Ishikawa (cell line): ENCODE results near the gene HOXA6.

Experiments
- CEBPB ChIP-seq: IDR thresholded peaks from 2 replicates; pipeline ENCODE4 v1.6.1; 2012
- CREB1 ChIP-seq: IDR thresholded peaks from 2 replicates; pipeline ENCODE4 v1.6.1; 2012; ENCODE audit warnings: low read depth
- EGR1 ChIP-seq: IDR thresholded peaks from 2 replicates; pipeline ENCODE4 v1.6.1; 2012
- EP300 ChIP-seq: IDR thresholded peaks from 2 replicates; pipeline ENCODE4 v1.6.1; 2012; ENCODE audit warnings: borderline replicate concordance
- FOXM1 ChIP-seq: IDR thresholded peaks from 2 replicates; pipeline ENCODE4 v1.6.1; 2012; ENCODE audit warnings: low read depth, borderline replicate concordance
- MAX ChIP-seq: IDR thresholded peaks from 2 replicates; pipeline ENCODE4 v1.6.1; 2012
- NFIC ChIP-seq: IDR thresholded peaks from 2 replicates; pipeline ENCODE4 v1.6.1; 2012
- RAD21 ChIP-seq: IDR thresholded peaks from 2 replicates; pipeline ENCODE4 v1.6.1; 2012; ENCODE audit warnings: low read depth
- REST ChIP-seq: IDR thresholded peaks from 2 replicates; pipeline ENCODE4 v1.6.1; 2012; ENCODE audit warnings: low read depth, mild to moderate bottlenecking
- TAF1 ChIP-seq: IDR thresholded peaks from 2 replicates; pipeline ENCODE4 v1.6.1; 2012; ENCODE audit warnings: low read depth, mild to moderate bottlenecking
- TCF12 ChIP-seq: IDR thresholded peaks from 2 replicates; pipeline ENCODE4 v1.6.1; 2012; ENCODE audit warnings: low read depth
- TEAD4 ChIP-seq: IDR thresholded peaks from 2 replicates; pipeline ENCODE4 v1.6.1; 2012
- YY1 ChIP-seq: IDR thresholded peaks from 2 replicates; pipeline ENCODE4 v1.6.1; 2012; ENCODE audit warnings: low read depth
- ZBTB7A ChIP-seq: IDR thresholded peaks from 2 replicates; pipeline ENCODE4 v1.6.1; 2012; ENCODE audit warnings: low read depth
- TF ChIP-seq, protein P1 (sequence below): IDR thresholded peaks from 2 replicates; pipeline ENCODE4 v1.6.1; 2012

The HOXA6 gene

DNA sequence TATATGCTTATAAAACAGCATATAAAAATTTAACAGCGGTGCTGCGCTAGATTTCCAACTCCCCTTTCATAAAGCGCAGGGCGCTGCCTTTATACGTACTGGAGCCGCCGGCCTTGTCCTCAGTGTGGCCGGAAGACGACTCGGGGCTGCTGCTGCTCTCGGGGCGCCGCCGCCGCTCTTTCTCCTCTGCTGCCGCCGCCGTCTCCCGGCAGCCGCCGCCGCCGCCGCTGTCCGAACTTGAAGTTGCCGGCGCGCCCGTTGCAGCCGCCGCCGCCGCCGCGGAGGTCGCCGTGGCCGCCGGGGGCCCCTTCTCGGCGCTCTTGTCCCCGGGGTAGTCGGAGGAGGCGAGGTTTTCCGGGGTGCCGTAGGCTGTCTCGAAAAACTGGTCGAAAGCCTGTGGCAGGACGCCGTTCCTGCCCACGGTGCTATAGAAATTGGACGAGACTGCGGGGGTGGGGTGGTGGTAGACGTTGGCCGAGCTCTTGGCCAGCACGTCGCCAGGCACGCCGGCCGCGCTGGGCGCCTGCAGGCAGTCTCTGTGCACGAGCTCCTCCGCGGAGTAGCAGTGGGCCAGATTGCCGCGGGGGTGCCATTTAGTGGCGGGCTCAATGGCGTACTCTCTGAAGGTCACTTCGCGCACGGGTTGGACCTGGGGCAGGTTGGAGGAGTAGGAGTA, 36.9 kb upstream of the HOXA6 start:
- TF ChIP-seq, protein P1, sequence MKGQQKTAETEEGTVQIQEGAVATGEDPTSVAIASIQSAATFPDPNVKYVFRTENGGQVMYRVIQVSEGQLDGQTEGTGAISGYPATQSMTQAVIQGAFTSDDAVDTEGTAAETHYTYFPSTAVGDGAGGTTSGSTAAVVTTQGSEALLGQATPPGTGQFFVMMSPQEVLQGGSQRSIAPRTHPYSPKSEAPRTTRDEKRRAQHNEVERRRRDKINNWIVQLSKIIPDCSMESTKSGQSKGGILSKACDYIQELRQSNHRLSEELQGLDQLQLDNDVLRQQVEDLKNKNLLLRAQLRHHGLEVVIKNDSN: no peak
- TF ChIP-seq ZBTB7A: peak; percentile 64; the same call in 1 of the 2 replicates
- peak; percentile 48 for TF ChIP-seq MAX
- TF ChIP-seq NFIC: no peak; the same call in 1 of the 2 replicates
- 0 out of 2 replicates have a peak, but pooled peaks have one; percentile 22 for TF ChIP-seq YY1
- peak; percentile 40; the same call in 1 of the 2 replicates for TF ChIP-seq TAF1
- no peak for TF ChIP-seq RAD21
- peak; percentile 50; the same call in 1 of the 2 replicates for TF ChIP-seq EGR1
- no peak for TF ChIP-seq REST
- no peak for TF ChIP-seq TCF12
- TF ChIP-seq TEAD4: no peak

GRCh38 chr7:27183682-27184336, 36.2 kb upstream of the HOXA6 start:
- TF ChIP-seq MAX (peak; percentile 71), FOXM1 (no peak), TAF1 (no peak)
- TF ChIP-seq, protein P1: peak; percentile 74

- no peak for TF ChIP-seq FOXM1
- no peak for TF ChIP-seq TEAD4
- no peak for TF ChIP-seq CEBPB
- TF ChIP-seq ZBTB7A: no peak
- no peak for TF ChIP-seq RAD21
- no peak for TF ChIP-seq REST
- TF ChIP-seq MAX: no peak
- TF ChIP-seq CREB1: no peak
- no peak for TF ChIP-seq EGR1
- TF ChIP-seq TAF1: no peak
- TF ChIP-seq YY1: no peak
- TF ChIP-seq, protein P1: no peak
- no peak for TF ChIP-seq EP300
- TF ChIP-seq TCF12: no peak
- TF ChIP-seq NFIC: no peak
Observed at GRCh38 chr7:27182861-27183681, 35.5 kb upstream of the HOXA6 start.

DNA sequence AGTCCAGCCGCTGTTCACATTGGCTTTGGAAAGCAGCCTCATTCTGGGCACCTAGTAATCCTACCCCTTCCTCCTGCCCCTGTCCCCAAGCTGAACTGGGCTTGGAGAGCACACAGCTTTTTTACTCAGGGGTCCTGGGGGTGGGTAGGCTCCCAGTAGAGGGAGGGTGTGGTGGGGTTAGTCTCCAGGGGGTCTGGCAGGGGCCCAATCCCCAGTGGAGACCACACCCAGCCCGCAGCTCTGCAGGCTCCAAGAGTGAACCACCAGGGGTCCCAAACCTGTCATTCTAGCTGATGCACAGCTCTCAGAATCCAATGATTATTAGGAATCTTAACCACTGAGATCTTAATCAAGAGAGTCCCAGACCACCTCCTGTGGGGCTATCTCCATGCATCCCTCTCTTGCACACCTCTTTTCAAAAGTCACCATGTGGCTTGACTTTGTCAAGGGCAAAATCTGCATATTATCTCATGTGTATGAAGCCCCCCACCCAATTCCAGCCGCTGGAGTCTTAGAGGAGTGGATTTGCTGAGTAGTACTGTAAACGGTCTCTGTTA, 34.8 kb upstream of the HOXA6 start:
- TF ChIP-seq TCF12 (no peak), CEBPB (no peak), YY1 (no peak), RAD21 (no peak), TAF1 (no peak), REST (no peak), CREB1 (no peak), FOXM1 (no peak), MAX (no peak)
- TF ChIP-seq, protein P1: no peak
